Measurements from ENCODE around the gene PVALB.

The PVALB gene

DNA sequence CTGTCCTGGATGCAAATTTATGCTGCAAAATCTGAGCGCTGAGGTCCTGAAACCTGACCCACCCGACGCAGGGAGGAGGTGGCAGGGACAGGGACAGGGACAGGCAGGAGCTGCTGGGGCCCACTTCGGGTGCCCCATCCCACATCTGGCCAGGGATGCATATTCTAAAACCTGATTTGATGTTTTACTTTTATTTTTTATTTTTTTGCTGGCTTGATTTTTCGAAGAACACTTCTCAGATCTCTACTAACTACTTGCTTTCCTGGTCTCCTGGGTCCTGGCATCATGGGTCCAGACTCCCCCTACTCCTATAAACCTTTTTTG, 652 bp upstream of the PVALB start:
- TF ChIP-seq, protein P1, sequence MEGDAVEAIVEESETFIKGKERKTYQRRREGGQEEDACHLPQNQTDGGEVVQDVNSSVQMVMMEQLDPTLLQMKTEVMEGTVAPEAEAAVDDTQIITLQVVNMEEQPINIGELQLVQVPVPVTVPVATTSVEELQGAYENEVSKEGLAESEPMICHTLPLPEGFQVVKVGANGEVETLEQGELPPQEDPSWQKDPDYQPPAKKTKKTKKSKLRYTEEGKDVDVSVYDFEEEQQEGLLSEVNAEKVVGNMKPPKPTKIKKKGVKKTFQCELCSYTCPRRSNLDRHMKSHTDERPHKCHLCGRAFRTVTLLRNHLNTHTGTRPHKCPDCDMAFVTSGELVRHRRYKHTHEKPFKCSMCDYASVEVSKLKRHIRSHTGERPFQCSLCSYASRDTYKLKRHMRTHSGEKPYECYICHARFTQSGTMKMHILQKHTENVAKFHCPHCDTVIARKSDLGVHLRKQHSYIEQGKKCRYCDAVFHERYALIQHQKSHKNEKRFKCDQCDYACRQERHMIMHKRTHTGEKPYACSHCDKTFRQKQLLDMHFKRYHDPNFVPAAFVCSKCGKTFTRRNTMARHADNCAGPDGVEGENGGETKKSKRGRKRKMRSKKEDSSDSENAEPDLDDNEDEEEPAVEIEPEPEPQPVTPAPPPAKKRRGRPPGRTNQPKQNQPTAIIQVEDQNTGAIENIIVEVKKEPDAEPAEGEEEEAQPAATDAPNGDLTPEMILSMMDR (conservative IDR thresholded peaks at IDR 0.05; ENCODE audit: control insufficient read depth, insufficient read depth, low read depth, low read length): no peak
- no peak for DNase-seq (ENCODE audit: low read depth)
- no peak overlapping the region for H3K4me3 ChIP-seq (ENCODE audit: control insufficient read depth, low read depth, low read length)

DNA sequence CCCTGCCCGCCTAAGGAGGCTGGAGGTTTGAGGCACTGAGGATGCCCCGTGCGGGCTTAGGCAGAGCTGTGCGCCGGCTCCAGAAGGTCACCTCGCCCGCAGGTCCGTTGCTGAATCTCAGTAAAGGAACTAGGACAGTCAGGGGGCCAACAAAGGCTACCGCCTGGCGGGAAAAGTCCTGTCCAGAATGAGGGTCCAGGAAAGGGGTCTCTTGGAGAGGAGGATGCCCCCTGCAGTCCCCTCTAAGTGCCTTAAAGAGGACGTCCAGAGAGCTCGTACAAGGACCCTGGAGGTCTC, 548 bp downstream of the PVALB start:
- DNase-seq (ENCODE audit: low read depth): no peak
- TF ChIP-seq, protein P1 (conservative IDR thresholded peaks at IDR 0.05; ENCODE audit: control insufficient read depth, insufficient read depth, low read depth, low read length): no peak
- no peak overlapping the region for H3K4me3 ChIP-seq (ENCODE audit: control insufficient read depth, low read depth, low read length)

DNA sequence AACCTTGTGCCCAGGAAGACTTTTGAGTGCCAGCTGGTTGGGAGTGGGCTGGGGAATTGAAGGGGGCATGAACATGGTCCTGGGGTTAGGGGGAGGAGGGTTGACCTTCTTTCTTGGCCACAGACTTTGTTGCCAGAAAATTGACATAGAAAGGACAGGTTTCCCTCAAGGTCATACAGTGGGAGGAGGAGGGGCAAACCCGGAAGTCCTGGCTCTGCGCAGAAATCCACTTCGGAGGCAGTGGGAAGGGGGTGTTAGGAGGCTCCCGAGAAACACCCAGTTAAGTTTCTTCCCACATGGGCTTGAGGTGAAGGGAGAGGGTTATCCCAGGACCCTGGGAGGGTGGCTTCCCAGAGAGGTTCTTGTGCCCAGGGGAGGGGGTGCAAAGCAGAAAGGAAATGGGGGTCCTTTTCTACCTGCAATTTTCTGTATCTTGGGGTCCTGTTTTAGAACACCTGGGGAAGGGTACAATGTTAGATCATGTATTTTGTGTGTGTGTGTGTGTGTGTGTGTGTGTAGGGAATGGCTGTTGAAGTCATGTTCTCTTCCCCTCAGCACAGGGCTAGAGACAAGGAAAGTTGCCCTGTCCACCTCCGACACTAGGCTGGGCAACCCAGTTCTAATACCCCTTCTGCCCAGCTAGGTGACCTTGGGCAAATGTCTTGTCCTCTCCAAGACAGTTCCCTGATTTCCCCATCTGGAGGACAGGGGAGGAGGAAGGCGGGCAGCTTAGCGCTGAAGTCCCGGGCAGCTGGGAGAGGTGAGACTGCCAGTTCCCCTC, 1.1 kb downstream of the PVALB start:
- no peak for DNase-seq (ENCODE audit: low read depth)
- TF ChIP-seq, protein P1 (conservative IDR thresholded peaks at IDR 0.05; ENCODE audit: control insufficient read depth, insufficient read depth, low read depth, low read length): no peak
- H3K4me3 ChIP-seq (ENCODE audit: control insufficient read depth, low read depth, low read length): no peak overlapping the region

DNA sequence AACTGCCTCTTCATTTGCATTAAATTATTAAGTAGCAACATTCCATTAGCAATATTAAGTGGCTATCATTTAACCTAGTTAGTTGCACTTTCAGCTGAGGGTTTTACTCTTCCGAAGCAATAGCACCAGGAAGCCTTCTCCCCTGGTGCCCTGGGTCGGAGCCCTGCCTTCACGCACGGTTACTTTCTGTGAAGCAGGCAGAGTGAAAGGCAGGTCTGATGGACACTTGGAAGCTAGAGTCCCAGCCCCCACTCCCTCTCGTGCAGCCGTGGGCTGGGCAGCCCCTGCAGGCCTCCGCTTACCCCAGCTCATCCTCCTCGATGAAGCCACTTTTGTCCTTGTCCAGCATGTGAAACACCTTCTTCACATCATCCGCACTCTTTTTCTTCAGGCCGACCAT, 2.0 kb downstream of the PVALB start:
- no peak for DNase-seq (ENCODE audit: low read depth)
- TF ChIP-seq, protein P1 (conservative IDR thresholded peaks at IDR 0.05; ENCODE audit: control insufficient read depth, insufficient read depth, low read depth, low read length): no peak

DNA sequence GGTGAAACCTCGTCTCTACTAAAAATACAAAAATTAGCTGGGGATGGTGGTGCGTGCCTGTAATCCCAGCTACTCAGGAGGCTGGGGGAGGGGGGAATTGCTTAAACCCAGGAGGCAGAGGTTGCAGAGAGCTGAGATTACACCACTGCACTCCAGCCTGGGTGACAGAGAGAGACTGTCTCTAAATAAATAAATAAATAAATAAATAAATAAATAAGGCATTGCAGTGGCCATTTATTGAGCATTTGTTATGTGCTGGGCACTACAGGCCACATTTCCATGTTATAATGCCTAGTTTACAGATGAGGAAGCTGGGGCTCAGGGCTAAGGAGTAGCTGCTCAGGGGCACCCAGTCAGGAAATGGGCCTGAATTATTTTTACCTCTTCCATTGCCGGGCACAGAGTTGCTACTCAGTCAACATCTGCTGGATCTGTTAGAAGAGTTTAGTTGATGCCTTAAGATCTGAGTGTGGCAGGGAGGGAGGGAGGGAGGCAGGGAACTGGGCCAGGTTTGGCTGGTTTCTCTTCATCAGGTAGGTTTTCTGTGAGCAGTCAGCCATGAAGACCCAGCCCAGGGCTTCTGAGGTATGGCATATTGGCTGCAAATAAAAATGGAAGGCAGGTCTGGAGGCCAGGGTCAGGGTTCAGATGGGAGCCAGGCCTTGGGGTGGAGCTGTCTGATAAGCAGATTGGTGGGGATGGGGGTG, 5.6 kb downstream of the PVALB start:
- TF ChIP-seq, protein P1 (conservative IDR thresholded peaks at IDR 0.05; ENCODE audit: control insufficient read depth, insufficient read depth, low read depth, low read length): no peak
- H3K4me3 ChIP-seq (ENCODE audit: control insufficient read depth, low read depth, low read length): no peak overlapping the region
- DNase-seq (ENCODE audit: low read depth): no peak

More for the DNA sequence above, 2.0 kb downstream of the PVALB start:
- no peak overlapping the region for H3K4me3 ChIP-seq (ENCODE audit: control insufficient read depth, low read depth, low read length)

DNA sequence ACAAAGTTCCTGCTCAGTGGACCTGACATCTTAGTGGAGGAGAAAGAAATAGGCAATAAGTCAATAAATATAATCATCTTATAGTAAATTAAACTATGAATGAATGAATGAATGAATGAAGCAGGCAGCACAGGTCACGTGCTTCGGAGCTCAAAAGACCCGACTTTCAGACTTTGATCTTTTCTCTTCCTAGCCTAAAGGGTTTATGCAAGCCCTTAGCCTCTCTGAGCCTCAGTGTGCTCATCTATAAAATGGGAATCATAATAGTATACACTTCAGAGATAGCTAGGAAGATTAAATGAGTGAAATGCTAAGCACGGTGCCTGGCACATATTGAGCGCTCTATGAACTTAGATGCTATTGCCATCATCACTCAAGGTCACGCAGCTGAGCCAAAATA, 7.5 kb downstream of the PVALB start:
- DNase-seq (ENCODE audit: low read depth): no peak
- no peak overlapping the region for H3K4me3 ChIP-seq (ENCODE audit: control insufficient read depth, low read depth, low read length)
- TF ChIP-seq, protein P1 (conservative IDR thresholded peaks at IDR 0.05; ENCODE audit: control insufficient read depth, insufficient read depth, low read depth, low read length): no peak
